Thoracic aorta (tissue), 2 donors: ENCODE results near the gene SPECC1L. TPM values are rescaled to one million over a fixed set of nuclear protein-coding genes. Genes with fewer than 3 reads are reported as not detected.

Source experiments
- ATAC-seq: fragments of 150-250 bp; one replicate; pipeline ENCODE4 v1.8.0; 2017; ENCODE audit warnings: low read depth; ENCODE audit not compliant: insufficient number of reproducible peaks, low FRiP score
- DNase-seq: peaks from one replicate; pipeline ENCODE4 v3.0.0-alpha.2; 2020; ENCODE audit warnings: low spot score
- H3K27ac ChIP-seq, 2 donors: fragments of 200-600 bp; sonication (generic); 1 replicate in 1 of 2; 2 replicates in 1 of 2; pipeline ENCODE4 v1.5.1; 2016; ENCODE audit warnings: mild to moderate bottlenecking in 2 of 2, moderate library complexity in 2 of 2
- H3K27me3 ChIP-seq: fragments of 200-600 bp; sonication (generic); replicated peaks from 2 replicates; pipeline ENCODE4 v1.6.0; 2016; ENCODE audit warnings: mild to moderate bottlenecking; ENCODE audit not compliant: insufficient read depth
- H3K36me3 ChIP-seq: fragments of 200-600 bp; sonication (generic); one replicate; pipeline ENCODE4 v1.5.1; 2016
- H3K4me1 ChIP-seq, 2 donors: fragments of 200-600 bp; sonication (generic); 1 replicate in 1 of 2; 2 replicates in 1 of 2; pipeline versions ENCODE4 v1.5.1 to v1.6.0; 2016; ENCODE audit warnings: low read depth in 2 of 2, mild to moderate bottlenecking in 1 of 2; ENCODE audit not compliant: control insufficient read depth in 1 of 2
- H3K4me3 ChIP-seq: fragments of 200-600 bp; sonication (generic); 2 replicates; pipeline ENCODE4 v1.5.1; 2016; ENCODE audit warnings: mild to moderate bottlenecking
- H3K9me3 ChIP-seq: fragments of 200-600 bp; sonication (generic); 2 replicates; pipeline ENCODE4 v1.5.1; 2016
- total RNA-seq, 2 donors: library from RNA; depleted of rRNA; stranded (reverse); fragments of >200 nt; gene quantifications; one replicate each; pipeline versions ENCODE4 v1.1.0 to v1.2.3, GENCODE V29; 2016
- TF ChIP-seq, protein P1 (sequence below): fragments of 200-600 bp; sonication (generic); IDR thresholded peaks from one replicate; pipeline ENCODE4 v1.5.1; 2019; ENCODE audit warnings: antibody characterized with exemption

SPECC1L gene
- total RNA-seq, 2 donors from 2014 or later: 49.4 to 50.0 TPM

DNA sequence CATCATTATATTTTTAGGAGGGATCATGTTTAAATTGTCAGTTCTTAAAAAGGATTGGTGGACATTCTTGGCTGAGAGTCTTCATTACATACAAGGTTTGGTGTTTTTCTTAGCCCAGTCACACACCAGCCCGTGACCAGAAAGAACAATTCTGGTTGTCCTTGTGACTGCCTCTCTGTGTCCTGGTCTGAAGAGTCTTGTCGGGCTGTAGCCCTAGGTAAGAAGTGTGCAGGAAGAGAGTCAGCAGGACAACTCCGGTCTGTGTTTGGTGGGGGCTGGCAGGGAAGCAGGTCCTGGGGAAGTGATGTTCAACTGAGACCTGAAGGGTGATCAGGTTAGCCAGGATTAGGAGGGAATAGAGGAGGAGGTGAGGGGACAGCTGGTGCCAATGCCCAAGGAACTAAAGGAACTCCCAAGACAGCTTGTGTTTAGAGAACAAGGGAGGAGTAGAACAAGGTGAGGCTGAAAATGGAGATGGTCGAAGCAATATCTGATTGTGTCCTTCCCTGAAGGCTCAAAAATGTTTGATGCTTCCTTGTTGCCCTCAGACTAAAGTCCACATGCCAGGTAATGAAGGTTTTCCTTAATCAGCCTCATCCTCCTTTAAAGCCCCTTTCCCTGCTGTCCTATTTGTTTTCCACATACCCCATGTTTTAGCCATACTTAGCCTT is 91.5 kb downstream of the SPECC1L start:
- no peaks in the 10 kb centered on the region for H3K9me3 ChIP-seq
- H3K27ac ChIP-seq: no peak overlapping the region
- no peak for DNase-seq
- no peaks in the 10 kb centered on the region for H3K27me3 ChIP-seq
- ATAC-seq: no peak
- peaks cover 5% of the 10 kb centered on the region for H3K36me3 ChIP-seq
- TF ChIP-seq, protein P1, sequence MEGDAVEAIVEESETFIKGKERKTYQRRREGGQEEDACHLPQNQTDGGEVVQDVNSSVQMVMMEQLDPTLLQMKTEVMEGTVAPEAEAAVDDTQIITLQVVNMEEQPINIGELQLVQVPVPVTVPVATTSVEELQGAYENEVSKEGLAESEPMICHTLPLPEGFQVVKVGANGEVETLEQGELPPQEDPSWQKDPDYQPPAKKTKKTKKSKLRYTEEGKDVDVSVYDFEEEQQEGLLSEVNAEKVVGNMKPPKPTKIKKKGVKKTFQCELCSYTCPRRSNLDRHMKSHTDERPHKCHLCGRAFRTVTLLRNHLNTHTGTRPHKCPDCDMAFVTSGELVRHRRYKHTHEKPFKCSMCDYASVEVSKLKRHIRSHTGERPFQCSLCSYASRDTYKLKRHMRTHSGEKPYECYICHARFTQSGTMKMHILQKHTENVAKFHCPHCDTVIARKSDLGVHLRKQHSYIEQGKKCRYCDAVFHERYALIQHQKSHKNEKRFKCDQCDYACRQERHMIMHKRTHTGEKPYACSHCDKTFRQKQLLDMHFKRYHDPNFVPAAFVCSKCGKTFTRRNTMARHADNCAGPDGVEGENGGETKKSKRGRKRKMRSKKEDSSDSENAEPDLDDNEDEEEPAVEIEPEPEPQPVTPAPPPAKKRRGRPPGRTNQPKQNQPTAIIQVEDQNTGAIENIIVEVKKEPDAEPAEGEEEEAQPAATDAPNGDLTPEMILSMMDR: no peak
- H3K4me3 ChIP-seq: no peak overlapping the region
- no peaks in the 10 kb centered on the region for H3K4me1 ChIP-seq

DNA sequence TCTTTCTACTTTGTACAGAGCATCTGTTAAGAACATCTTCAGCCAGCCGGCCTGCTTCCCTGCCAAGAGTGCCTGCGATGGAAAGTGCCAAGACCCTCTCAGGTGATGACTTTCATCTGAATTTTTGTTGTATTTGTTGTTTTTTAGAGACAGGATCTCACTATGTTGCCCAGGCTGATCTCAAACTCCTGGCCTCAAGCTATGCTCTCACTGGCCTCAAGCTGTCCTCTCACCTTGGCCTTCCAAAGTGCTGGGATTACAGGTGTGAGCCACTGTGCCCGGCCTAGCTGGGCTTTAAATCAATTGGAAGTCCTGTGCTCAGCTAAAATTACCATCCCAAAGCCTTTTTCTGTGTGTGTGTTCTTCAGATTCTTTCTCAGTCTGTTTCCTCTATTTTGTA is 92.6 kb downstream of the SPECC1L start:
- DNase-seq: no peak
- Histone ChIP-seq H3K27ac (no peak overlapping the region), H3K9me3 (no peaks in the 10 kb centered on the region), H3K27me3 (no peaks in the 10 kb centered on the region), H3K4me1 (no peaks in the 10 kb centered on the region), H3K4me3 (no peak overlapping the region), H3K36me3 (peaks cover 5% of the 10 kb centered on the region)
- TF ChIP-seq, protein P1: no peak
- ATAC-seq: no peak

DNA sequence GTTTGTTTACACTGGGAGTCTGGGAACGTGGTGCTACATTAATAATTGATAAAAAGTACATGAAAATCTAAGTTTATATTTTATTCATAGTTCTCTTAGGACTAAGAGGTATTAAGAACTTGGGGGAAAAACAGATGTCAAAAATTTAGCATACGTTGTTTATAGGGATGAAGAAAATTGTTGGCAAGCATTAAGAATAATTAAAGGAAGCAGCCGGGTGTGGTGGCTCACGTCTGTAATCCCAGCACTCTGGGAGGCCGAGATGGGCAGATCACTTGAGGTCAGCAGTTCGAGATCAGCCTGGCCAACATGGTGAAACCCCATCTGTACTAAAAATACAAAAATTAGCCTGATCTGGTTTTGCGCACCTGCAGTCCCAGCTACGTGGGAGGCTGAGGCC is 96.1 kb downstream of the SPECC1L start:
- Histone ChIP-seq H3K27ac (no peak overlapping the region), H3K4me1 (peaks cover 0 to 4% of the 10 kb centered on the region in 2 donors), H3K4me3 (no peak overlapping the region), H3K36me3 (peaks cover 26% of the 10 kb centered on the region), H3K9me3 (no peaks in the 10 kb centered on the region), H3K27me3 (no peaks in the 10 kb centered on the region)
- TF ChIP-seq, protein P1: no peak
- ATAC-seq: no peak
- DNase-seq: no peak

DNA sequence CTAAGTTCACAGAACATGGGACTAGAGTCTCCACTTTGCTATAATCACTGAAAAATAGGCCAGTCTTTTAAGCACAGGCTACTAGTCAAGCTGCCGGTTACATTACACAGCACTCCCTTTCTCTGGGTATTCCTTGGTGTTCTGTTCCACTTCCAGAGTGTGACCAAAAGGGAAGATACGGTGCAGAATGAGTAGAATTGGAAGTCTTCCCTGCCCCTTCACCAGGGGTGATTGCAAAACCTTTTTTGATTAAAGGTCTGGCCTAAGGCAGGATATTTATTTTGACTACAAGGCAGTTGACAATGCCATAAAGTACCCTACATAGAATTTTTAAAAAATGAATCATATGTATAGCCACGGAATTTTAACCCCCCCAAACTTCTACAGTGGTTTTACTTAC is 97.2 kb downstream of the SPECC1L start:
- Histone ChIP-seq H3K9me3 (no peaks in the 10 kb centered on the region), H3K4me1 (peaks cover 0 to 4% of the 10 kb centered on the region in 2 donors), H3K27me3 (no peaks in the 10 kb centered on the region), H3K27ac (no peak overlapping the region), H3K36me3 (peaks cover 35% of the 10 kb centered on the region), H3K4me3 (no peak overlapping the region)
- TF ChIP-seq, protein P1: no peak
- ATAC-seq (no peak), DNase-seq (no peak)

DNA sequence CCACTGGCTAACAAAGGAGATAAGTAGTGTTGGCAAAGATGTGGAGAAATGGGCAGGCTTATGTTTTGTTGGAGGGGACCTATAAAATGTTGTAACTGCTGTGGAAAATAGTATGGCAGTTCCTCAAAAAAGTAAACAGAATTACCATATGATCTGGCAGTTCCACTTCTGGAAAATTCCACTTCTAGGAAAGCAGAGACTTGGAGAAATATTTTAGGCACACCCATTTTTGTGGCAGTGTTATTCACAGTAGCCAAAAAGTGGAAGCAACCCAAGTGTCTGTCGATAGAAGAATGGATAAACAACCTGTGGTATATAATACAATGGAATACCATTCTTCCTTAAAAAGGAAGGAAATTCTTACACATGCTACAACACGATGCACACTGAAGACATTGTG is 99.8 kb downstream of the SPECC1L start:
- H3K27me3 ChIP-seq: no peaks in the 10 kb centered on the region
- peaks cover 0 to 4% of the 10 kb centered on the region in 2 donors for H3K4me1 ChIP-seq
- H3K4me3 ChIP-seq: no peak overlapping the region
- TF ChIP-seq, protein P1: no peak
- H3K27ac ChIP-seq: no peak overlapping the region
- DNase-seq (no peak), ATAC-seq (no peak)
- H3K9me3 ChIP-seq: no peaks in the 10 kb centered on the region
- peaks cover 31% of the 10 kb centered on the region for H3K36me3 ChIP-seq
